ENCODE results near the gene TFB1M. TPM values are rescaled to one million over a fixed set of nuclear protein-coding genes. Genes with fewer than 3 reads are reported as not detected.
A peak's percentile ranks its signal among the peaks of the same experiment; 100 is the strongest.

TFB1M gene
- total and polyA plus RNA-seq, 2 donors (not counting 1 experiment from before 2014, with no cell fraction given) = 16.3 to 28.9 TPM

DNA sequence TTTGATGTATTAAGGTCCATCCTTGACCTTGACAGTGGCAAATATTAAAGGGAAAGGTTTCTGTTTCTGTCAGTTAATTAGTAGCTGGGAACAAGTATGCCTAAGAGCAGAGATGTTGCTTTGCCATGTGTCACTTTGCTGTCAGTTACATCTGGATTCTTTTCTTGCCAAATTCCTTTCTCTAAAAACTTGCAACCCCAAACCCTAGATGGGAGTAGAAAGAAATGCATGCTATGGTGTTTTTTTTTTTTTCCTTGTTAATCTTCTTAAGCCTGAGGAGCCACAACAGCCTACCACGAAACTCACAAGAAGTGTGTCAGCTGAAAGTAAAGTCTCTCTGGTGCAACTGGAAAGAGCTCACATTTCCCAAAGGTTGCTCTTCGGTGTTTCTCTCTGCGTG lies 68.5 kb downstream of the TFB1M start:
- Histone ChIP-seq H3K9ac (ENCODE audit: insufficient read depth, low read length) (no peak overlapping the region), H3K27me3 (ENCODE audit: control insufficient read depth, insufficient read depth, low read length) (no peaks in the 10 kb centered on the region), H4K20me1 (ENCODE audit: control insufficient read depth, extremely low read depth, insufficient read depth, low read length) (no peaks in the 10 kb centered on the region), H2AFZ (ENCODE audit: low read length) (no peak overlapping the region), H3K27ac (ENCODE audit: insufficient read depth, low read length) (no peak overlapping the region), H3K4me3 (replicated peaks in 1 of 4; ENCODE audit: control extremely low read depth in 1 of 4, insufficient read depth in 1 of 4, low read depth in 3 of 4, low read length in 4 of 4) (no peak overlapping the region), H3K9me3 (ENCODE audit: control insufficient read depth, insufficient read depth, low read depth, low read length) (no peaks in the 10 kb centered on the region), H3K79me2 (ENCODE audit: control insufficient read depth, insufficient read depth, low read length) (no peaks in the 10 kb centered on the region), H3K36me3 (ENCODE audit: control insufficient read depth, insufficient read depth, low read length) (peaks cover 2% of the 10 kb centered on the region), H3K4me1 (ENCODE audit: control insufficient read depth, extremely low read depth, insufficient read depth, low read length) (peaks cover 8% of the 10 kb centered on the region), H3K4me2 (ENCODE audit: extremely low read depth, insufficient read depth, low read length) (no peak overlapping the region)
- DNase-seq (ENCODE audit: low read depth in 2 of 2) = peak; percentile 27 to 41
- TF ChIP-seq CTCF (conservative IDR thresholded peaks at IDR 0.05 in 1 of 2, IDR thresholded peaks at IDR 0.05 in 1 of 2; ENCODE audit: low read depth in 1 of 2, low read length in 2 of 2) = no peak
- no peak for TF ChIP-seq EZH2 (IDR thresholded peaks at IDR 0.05; ENCODE audit: low read length, missing control alignments)

DNA sequence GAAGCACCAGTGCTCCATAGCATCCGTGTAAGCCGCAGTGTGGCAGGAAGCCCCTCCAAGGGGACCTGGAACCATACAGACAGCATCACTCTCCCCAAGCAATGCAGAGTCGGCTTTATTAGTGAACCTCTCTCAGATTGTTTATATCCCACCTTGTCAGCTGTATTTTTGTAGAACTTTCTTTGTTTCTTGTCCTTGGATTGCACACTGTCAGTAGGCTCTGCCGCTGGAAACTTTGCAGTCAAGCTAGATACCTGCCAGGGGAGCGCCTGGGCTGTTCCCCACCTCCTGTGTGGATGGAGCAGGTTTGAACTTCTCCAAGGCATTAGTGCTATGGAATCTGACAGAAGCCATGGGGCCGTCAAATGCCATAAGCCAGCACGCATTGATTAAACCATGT lies 69.1 kb downstream of the TFB1M start:
- H3K27me3 ChIP-seq (ENCODE audit: control insufficient read depth, insufficient read depth, low read length) = no peaks in the 10 kb centered on the region
- no peaks in the 10 kb centered on the region for H3K79me2 ChIP-seq (ENCODE audit: control insufficient read depth, insufficient read depth, low read length)
- no peak overlapping the region for H3K4me2 ChIP-seq (ENCODE audit: extremely low read depth, insufficient read depth, low read length)
- H2AFZ ChIP-seq (ENCODE audit: low read length) = no peak overlapping the region
- no peaks in the 10 kb centered on the region for H3K9me3 ChIP-seq (ENCODE audit: control insufficient read depth, insufficient read depth, low read depth, low read length)
- H3K9ac ChIP-seq (ENCODE audit: insufficient read depth, low read length) = no peak overlapping the region
- peaks cover 8% of the 10 kb centered on the region for H3K4me1 ChIP-seq (ENCODE audit: control insufficient read depth, extremely low read depth, insufficient read depth, low read length)
- H3K36me3 ChIP-seq (ENCODE audit: control insufficient read depth, insufficient read depth, low read length) = no peaks in the 10 kb centered on the region
- DNase-seq (ENCODE audit: low read depth in 2 of 2) = no peak
- no peak overlapping the region for H3K27ac ChIP-seq (ENCODE audit: insufficient read depth, low read length)
- no peaks in the 10 kb centered on the region for H4K20me1 ChIP-seq (ENCODE audit: control insufficient read depth, extremely low read depth, insufficient read depth, low read length)
- H3K4me3 ChIP-seq (replicated peaks in 1 of 4; ENCODE audit: control extremely low read depth in 1 of 4, insufficient read depth in 1 of 4, low read depth in 3 of 4, low read length in 4 of 4) = no peak overlapping the region
- TF ChIP-seq EZH2 (IDR thresholded peaks at IDR 0.05; ENCODE audit: low read length, missing control alignments) (no peak), CTCF (conservative IDR thresholded peaks at IDR 0.05 in 1 of 2, IDR thresholded peaks at IDR 0.05 in 1 of 2; ENCODE audit: low read depth in 1 of 2, low read length in 2 of 2) (no peak)

DNA sequence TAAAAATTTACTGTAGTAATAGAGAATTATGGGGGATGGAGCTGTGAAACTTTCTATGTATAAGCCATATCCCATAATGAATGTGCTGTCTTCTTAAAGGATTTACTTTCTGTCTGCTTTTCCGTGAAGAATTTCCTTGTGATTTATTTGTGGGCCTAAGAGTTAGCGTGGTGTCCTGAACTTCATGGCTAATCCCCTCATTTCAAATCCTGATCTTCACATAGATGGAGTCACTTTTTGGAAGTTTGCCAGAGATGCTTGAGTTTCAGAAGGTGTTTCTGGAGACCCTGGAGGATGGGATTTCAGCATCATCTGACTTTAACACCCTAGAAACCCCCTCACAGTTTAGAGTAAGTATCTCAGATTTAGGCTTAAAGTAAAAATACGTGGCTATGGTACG lies 69.8 kb downstream of the TFB1M start:
- H3K4me3 ChIP-seq (replicated peaks in 1 of 4; ENCODE audit: control extremely low read depth in 1 of 4, insufficient read depth in 1 of 4, low read depth in 3 of 4, low read length in 4 of 4) = no peak overlapping the region
- no peaks in the 10 kb centered on the region for H3K9me3 ChIP-seq (ENCODE audit: control insufficient read depth, insufficient read depth, low read depth, low read length)
- no peak overlapping the region for H3K27ac ChIP-seq (ENCODE audit: insufficient read depth, low read length)
- no peaks in the 10 kb centered on the region for H3K27me3 ChIP-seq (ENCODE audit: control insufficient read depth, insufficient read depth, low read length)
- H3K9ac ChIP-seq (ENCODE audit: insufficient read depth, low read length) = no peak overlapping the region
- no peaks in the 10 kb centered on the region for H3K79me2 ChIP-seq (ENCODE audit: control insufficient read depth, insufficient read depth, low read length)
- H4K20me1 ChIP-seq (ENCODE audit: control insufficient read depth, extremely low read depth, insufficient read depth, low read length) = no peaks in the 10 kb centered on the region
- H3K4me2 ChIP-seq (ENCODE audit: extremely low read depth, insufficient read depth, low read length) = no peak overlapping the region
- H3K36me3 ChIP-seq (ENCODE audit: control insufficient read depth, insufficient read depth, low read length) = no peaks in the 10 kb centered on the region
- H2AFZ ChIP-seq (ENCODE audit: low read length) = no peak overlapping the region
- peaks cover 8% of the 10 kb centered on the region for H3K4me1 ChIP-seq (ENCODE audit: control insufficient read depth, extremely low read depth, insufficient read depth, low read length)
- DNase-seq (ENCODE audit: low read depth in 2 of 2) = no peak
- TF ChIP-seq CTCF (conservative IDR thresholded peaks at IDR 0.05 in 1 of 2, IDR thresholded peaks at IDR 0.05 in 1 of 2; ENCODE audit: low read depth in 1 of 2, low read length in 2 of 2) = no peak
- TF ChIP-seq EZH2 (IDR thresholded peaks at IDR 0.05; ENCODE audit: low read length, missing control alignments) = no peak
